Neural progenitor cell (in vitro differentiated cells): ENCODE results near the gene GRM3. TPM values are rescaled to one million over a fixed set of nuclear protein-coding genes. Genes with fewer than 3 reads are reported as not detected.

Experiments used
- DNase-seq: peaks from one replicate; pipeline ENCODE4 v3.0.0-alpha.2; 2016; ENCODE audit warnings: low spot score
- H2AFZ ChIP-seq: fragments of 200-600 bp; sonication (generic); replicated peaks from 2 replicates; pipeline ENCODE4 v1.6.1; 2016; ENCODE audit warnings: antibody characterized with exemption
- H3F3A ChIP-seq: fragments of 200-600 bp; sonication (generic); 2 replicates; pipeline ENCODE4 v1.6.1; 2016; ENCODE audit warnings: antibody characterized with exemption, low read depth
- H3K27ac ChIP-seq: fragments of 200-600 bp; sonication (generic); 2 replicates; pipeline ENCODE4 v1.5.1; 2016; ENCODE audit warnings: mild to moderate bottlenecking
- H3K27me3 ChIP-seq: fragments of 200-600 bp; sonication (generic); 2 replicates; pipeline ENCODE4 v1.6.1; 2016; ENCODE audit warnings: mild to moderate bottlenecking, moderate library complexity
- H3K36me3 ChIP-seq: fragments of 200-600 bp; sonication (generic); 2 replicates; pipeline ENCODE4 v1.5.1; 2016
- H3K4me1 ChIP-seq: fragments of 200-600 bp; sonication (generic); 2 replicates; pipeline ENCODE4 v1.6.1; 2016; ENCODE audit warnings: mixed run types
- H3K4me2 ChIP-seq: fragments of 200-600 bp; sonication (generic); 2 replicates; pipeline ENCODE4 v1.6.1; 2016
- H3K4me3 ChIP-seq: fragments of 200-600 bp; sonication (generic); 2 replicates; pipeline ENCODE4 v1.5.1; 2016
- H3K79me2 ChIP-seq: fragments of 200-600 bp; sonication (generic); 2 replicates; pipeline ENCODE4 v1.6.1; 2016; ENCODE audit warnings: low read depth
- H3K9ac ChIP-seq: fragments of 200-600 bp; sonication (generic); 2 replicates; pipeline ENCODE4 v1.6.1; 2016
- H3K9me3 ChIP-seq: fragments of 200-600 bp; sonication (generic); 2 replicates; pipeline ENCODE4 v1.5.1; 2016; ENCODE audit warnings: low read depth
- H4K20me1 ChIP-seq: fragments of 200-600 bp; sonication (generic); 2 replicates; pipeline ENCODE4 v1.6.1; 2016; ENCODE audit warnings: low read depth
- H3K27ac Mint-ChIP-seq: 3 replicates; pipeline ENCODE4 v1.8.0; 2021; ENCODE audit warnings: mixed read lengths
- H3K27me3 Mint-ChIP-seq: 2 replicates; pipeline ENCODE4 v1.8.0; 2022; ENCODE audit warnings: low read depth, mild to moderate bottlenecking, inconsistent platforms, moderate library complexity, mixed read lengths; ENCODE audit not compliant: insufficient read depth
- H3K36me3 Mint-ChIP-seq: 3 replicates; pipeline ENCODE4 v1.8.0; 2021; ENCODE audit warnings: mixed read lengths
- H3K4me1 Mint-ChIP-seq: 3 replicates; pipeline ENCODE4 v1.8.0; 2021; ENCODE audit warnings: mixed read lengths
- H3K4me3 Mint-ChIP-seq: 3 replicates; pipeline ENCODE4 v1.8.0; 2021; ENCODE audit warnings: mild to moderate bottlenecking, moderate library complexity, mixed read lengths
- H3K9me3 Mint-ChIP-seq: 3 replicates; pipeline ENCODE4 v1.8.0; 2020; ENCODE audit warnings: mixed read lengths
- CTCF ChIP-seq: fragments of 200-600 bp; sonication (generic); IDR thresholded peaks from 2 replicates; pipeline ENCODE4 v1.5.1; 2017; ENCODE audit warnings: antibody characterized with exemption, mild to moderate bottlenecking
- EZH2 ChIP-seq: fragments of 200-600 bp; sonication (generic); IDR thresholded peaks from 2 replicates; pipeline ENCODE4 v1.6.1; 2017; ENCODE audit warnings: antibody characterized with exemption, mild to moderate bottlenecking, moderate library complexity
- EZH2phosphoT487 ChIP-seq: fragments of 200-600 bp; sonication (generic); IDR thresholded peaks from 2 replicates; pipeline ENCODE4 v1.6.1; 2017; ENCODE audit warnings: antibody characterized with exemption
- total RNA-seq: library from RNA; depleted of rRNA; stranded (reverse); fragments of >200 nt; gene quantifications from 2 replicates; pipeline ENCODE4 v1.2.3, GENCODE V29; 2015; ENCODE audit warnings: low replicate concordance

Gene GRM3
- total RNA-seq, 1 donor from 2014 or later, result 22.2 TPM

DNA sequence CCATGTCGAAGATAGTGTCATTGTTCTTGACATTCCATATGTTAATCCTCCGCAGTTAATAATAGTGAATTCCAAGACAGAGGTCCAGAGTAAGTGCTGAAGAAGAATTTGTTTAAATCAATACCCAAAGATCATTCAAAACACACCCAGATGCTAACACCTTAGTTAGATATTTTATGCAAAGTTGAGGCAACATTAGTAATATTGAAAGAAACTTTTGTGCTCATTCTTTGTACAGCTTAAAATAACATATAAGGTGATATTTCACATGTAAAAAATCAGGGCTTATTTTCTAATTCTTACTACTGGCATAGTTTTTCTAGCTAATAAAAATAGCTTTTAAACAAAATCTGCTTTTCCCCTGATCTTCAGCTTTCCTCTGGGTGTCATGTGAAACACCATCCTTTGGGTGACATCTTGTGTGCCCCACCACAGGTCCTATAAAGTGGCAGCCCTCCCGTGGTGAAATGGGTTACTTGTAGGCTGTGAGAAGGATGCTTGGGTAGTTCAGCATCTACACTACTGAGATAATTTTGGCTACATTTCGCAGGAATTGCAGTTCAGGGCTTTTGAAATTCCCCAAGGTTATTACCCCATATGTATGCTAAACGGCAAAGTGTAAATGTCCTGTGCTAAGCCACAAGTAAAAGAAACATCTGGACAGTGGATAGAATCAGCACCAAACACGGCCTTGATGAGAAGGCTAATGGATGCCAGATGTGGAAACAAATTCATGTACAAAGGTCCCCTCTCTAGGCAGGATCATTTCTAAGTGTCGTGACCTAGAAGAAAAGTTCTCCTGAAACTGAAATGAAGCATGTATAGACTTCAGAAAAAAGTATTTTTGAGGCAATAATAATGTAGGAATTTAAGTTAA lies 105.4 kb downstream of the GRM3 start:
- Histone ChIP-seq H3K27ac (no peak overlapping the region), H3K4me2 (peak overlapping the region; percentile 63), H3K79me2 (no peaks in the 10 kb centered on the region), H3K36me3 (no peaks in the 10 kb centered on the region), H2AFZ (no peak overlapping the region), H3K9me3 (no peaks in the 10 kb centered on the region), H3K9ac (no peak overlapping the region), H3K27me3 (no peaks in the 10 kb centered on the region), H3K4me3 (no peak overlapping the region), H3K4me1 (peaks cover 48% of the 10 kb centered on the region), H4K20me1 (no peaks in the 10 kb centered on the region), H3F3A (peaks cover 16% of the 10 kb centered on the region)
- H3K4me3 Mint-ChIP-seq, result no peak overlapping the region
- H3K4me1 Mint-ChIP-seq, result peaks cover 53% of the 10 kb centered on the region
- TF ChIP-seq EZH2, result no peak
- TF ChIP-seq CTCF, result no peak
- no peak for TF ChIP-seq EZH2phosphoT487
- H3K27ac Mint-ChIP-seq, result no peak overlapping the region
- H3K36me3 Mint-ChIP-seq, result peaks cover 2% of the 10 kb centered on the region
- no peaks in the 10 kb centered on the region for H3K27me3 Mint-ChIP-seq
- H3K9me3 Mint-ChIP-seq, result no peaks in the 10 kb centered on the region
- DNase-seq, result no peak

DNA sequence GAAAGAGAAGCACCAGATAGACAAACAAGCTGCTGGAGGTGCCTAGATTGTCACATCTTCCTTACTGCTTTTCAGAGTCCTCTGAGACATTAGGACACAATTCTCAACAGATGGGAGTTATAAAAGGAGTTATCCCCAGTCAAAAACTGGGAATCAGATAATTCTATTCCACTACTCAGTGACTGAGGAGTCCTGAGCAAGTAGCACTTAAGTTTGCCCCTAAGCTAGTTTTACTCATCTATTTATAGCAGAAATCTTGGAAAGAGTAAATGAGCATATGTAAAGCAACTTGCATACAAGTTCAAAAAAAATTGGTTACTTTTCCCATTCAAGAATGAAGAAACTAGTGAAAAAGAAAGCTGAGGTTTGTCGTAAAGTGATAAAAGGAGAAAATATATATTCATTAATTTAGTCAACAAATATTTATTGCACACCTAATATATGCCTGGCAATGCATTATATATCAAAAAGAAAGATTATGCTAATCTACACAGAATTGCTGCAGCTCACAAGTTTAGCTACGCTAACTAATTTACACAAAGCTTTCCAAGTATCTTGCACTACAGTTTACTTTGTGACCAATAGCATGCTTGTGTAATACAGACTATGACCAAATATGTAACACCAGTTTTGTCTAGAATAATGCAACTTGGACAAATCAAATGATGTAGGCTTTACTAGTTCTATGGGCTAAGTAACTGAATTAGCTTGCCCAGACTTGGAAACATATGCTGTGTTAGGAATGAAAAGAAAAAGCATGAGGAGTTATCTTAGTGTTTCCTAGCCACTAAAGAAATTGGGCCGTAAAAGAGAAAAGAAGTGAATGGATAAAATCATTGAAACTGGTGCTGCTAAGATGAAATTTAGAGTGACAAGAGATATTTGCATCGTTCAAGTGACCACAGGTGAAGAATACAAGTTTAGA lies 106.3 kb downstream of the GRM3 start:
- Histone ChIP-seq H3K4me2 (no peak overlapping the region), H3K4me1 (peaks cover 48% of the 10 kb centered on the region), H3F3A (peaks cover 16% of the 10 kb centered on the region), H4K20me1 (no peaks in the 10 kb centered on the region), H3K9ac (no peak overlapping the region), H3K36me3 (no peaks in the 10 kb centered on the region), H3K79me2 (no peaks in the 10 kb centered on the region), H3K27ac (no peak overlapping the region), H2AFZ (no peak overlapping the region), H3K27me3 (no peaks in the 10 kb centered on the region), H3K9me3 (no peaks in the 10 kb centered on the region), H3K4me3 (no peak overlapping the region)
- Mint-ChIP-seq H3K27me3 (no peaks in the 10 kb centered on the region), H3K4me1 (peaks cover 47% of the 10 kb centered on the region), H3K27ac (no peak overlapping the region), H3K4me3 (no peak overlapping the region), H3K9me3 (no peaks in the 10 kb centered on the region), H3K36me3 (no peaks in the 10 kb centered on the region)
- DNase-seq, result no peak
- TF ChIP-seq EZH2phosphoT487, result no peak
- no peak for TF ChIP-seq EZH2
- TF ChIP-seq CTCF, result no peak

DNA sequence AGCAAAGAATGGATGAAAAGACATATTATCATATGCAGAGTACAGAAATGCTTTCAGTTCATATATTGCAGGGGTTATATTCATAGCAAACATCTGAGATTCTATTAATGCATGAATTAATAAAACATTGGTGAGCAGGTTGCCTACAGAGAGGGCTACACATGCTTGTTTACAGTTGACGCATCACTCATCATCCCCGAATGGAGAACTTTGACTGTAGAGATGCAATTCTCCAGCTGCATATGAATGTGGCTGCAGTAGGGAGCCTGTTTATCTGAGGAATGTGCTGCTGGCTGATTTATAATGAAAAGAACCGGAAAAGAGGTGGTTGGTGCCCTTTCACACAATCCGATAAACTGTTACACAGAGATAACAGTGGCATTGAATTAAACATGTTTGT lies 116.5 kb downstream of the GRM3 start:
- Histone ChIP-seq H3K27me3 (no peaks in the 10 kb centered on the region), H3K27ac (no peak overlapping the region), H3K36me3 (no peaks in the 10 kb centered on the region), H3K4me1 (peaks cover 10% of the 10 kb centered on the region), H3F3A (no peaks in the 10 kb centered on the region), H3K79me2 (no peaks in the 10 kb centered on the region), H3K4me2 (peak overlapping the region; percentile 14), H2AFZ (peak overlapping the region; percentile 21), H3K9ac (no peak overlapping the region), H3K4me3 (no peak overlapping the region), H3K9me3 (no peaks in the 10 kb centered on the region), H4K20me1 (no peaks in the 10 kb centered on the region)
- no peak for DNase-seq
- Mint-ChIP-seq H3K27me3 (no peaks in the 10 kb centered on the region), H3K9me3 (no peaks in the 10 kb centered on the region), H3K4me3 (no peak overlapping the region), H3K4me1 (peaks cover 6% of the 10 kb centered on the region), H3K27ac (no peak overlapping the region), H3K36me3 (peaks cover 2% of the 10 kb centered on the region)
- no peak for TF ChIP-seq CTCF
- no peak for TF ChIP-seq EZH2phosphoT487
- no peak for TF ChIP-seq EZH2
